Frontal cortex (tissue), 4 donors: Measurements from ENCODE around the gene UTS2B. TPM values are rescaled to one million over a fixed set of nuclear protein-coding genes. Genes with fewer than 3 reads are reported as not detected.

Source experiments
- DNase-seq, 2 donors: peaks; one replicate each; pipeline ENCODE4 v3.0.0; 2012; ENCODE audit warnings: low spot score in 2 of 2
- FAIRE-seq: peaks from 2 replicates; lab custom pipeline; 2012; peaks lifted over from hg19 to GRCh38; lab: Jason Lieb, UNC
- total RNA-seq: library from RNA; depleted of rRNA; stranded (reverse); fragments of >200 nt; gene quantifications from one replicate; pipeline ENCODE4 v1.2.3, GENCODE V29; 2014
- donor health status: control.
- donor health status: control.
- donor health status: control.

Gene UTS2B, protein sequence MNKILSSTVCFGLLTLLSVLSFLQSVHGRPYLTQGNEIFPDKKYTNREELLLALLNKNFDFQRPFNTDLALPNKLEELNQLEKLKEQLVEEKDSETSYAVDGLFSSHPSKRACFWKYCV
- total RNA-seq = 0.41 TPM

DNA sequence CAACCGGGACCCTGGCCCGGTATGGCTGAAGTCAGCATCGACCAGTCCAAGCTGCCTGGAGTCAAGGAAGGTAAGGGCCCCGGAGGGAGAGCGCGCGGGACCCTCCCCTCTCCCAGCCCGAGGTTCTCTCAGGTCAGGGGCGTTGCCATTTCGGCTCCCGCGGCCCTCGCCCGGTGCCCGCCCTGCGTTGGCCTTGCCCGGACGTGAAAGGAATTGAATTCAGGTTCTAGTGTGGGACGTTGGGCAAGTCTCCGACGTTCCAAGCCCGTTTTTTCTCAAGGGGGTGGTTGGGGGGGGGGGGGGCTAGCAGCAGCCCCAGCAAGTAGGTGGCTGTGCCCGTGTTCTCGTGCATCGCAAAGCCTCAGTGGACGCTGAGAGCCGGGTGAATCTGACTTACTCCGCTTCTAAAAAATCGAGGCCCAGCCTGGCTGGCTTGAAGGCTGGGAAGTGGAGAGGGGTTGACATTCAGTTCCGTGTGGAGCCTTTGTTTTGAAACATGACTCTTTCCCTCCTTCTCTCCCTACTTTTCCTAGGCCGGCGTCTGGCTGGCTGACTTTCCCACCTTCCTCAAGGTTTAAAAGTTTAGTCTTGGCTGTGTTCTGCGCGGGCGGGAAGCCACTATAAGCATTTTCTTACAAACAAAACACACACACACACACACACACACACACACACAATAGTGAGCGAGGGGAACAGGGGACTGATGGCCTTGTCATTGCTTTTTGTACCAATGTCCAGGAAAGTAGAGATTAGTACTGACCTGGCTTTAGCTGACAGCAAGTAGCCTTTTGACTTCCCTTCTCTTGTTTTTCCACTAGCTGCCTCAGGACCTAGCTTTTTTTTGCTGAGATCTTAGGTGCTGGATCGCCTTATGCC is at the start of gene UTS2B:
TSS of gene UTS2B (minus strand) at position 873 of the 876 bp plus-strand sequence. CDS start 48,337 bp downstream, outside the sequence.
- no peak for DNase-seq
- FAIRE-seq = no peak

DNA sequence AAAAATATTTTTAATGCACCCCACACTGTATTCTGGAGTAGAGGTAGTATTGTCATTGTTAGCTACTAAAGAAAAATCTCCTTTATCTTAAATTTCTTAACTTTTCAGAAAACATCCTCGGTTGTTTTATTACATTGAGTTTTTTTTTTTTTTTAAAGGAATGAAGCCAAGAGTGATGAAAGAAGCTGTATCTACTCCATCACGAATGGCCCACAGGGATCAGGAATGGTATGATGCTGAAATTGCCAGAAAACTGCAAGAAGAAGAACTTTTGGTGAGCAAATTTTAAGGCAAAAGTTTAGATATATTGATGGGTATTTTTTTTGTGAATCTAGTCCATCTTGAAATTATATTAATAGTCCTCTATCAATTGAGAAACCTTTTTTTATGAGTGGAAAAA is 49.7 kb upstream of the UTS2B start:
- FAIRE-seq (no peak), DNase-seq (no peak)

DNA sequence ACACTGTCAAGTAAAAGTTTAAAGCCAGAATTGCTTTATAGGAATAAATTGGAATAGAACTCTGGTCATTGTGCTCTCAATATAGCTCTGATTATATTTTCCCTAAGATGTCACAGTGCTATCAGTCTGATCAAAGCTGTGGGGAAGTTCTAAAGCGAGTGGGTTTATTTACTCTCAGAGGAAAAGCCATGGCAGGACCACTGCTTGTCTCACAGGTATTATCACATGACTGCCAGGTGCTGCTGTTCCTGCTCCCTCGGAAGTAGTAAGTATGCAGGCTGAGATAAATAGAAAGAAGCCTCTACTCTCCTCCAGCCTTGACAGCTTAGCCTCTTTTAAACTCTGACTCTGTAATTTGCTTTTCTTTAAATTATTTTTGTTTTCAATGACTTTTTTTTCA is 49.1 kb upstream of the UTS2B start:
- DNase-seq (no peak), FAIRE-seq (no peak)

DNA sequence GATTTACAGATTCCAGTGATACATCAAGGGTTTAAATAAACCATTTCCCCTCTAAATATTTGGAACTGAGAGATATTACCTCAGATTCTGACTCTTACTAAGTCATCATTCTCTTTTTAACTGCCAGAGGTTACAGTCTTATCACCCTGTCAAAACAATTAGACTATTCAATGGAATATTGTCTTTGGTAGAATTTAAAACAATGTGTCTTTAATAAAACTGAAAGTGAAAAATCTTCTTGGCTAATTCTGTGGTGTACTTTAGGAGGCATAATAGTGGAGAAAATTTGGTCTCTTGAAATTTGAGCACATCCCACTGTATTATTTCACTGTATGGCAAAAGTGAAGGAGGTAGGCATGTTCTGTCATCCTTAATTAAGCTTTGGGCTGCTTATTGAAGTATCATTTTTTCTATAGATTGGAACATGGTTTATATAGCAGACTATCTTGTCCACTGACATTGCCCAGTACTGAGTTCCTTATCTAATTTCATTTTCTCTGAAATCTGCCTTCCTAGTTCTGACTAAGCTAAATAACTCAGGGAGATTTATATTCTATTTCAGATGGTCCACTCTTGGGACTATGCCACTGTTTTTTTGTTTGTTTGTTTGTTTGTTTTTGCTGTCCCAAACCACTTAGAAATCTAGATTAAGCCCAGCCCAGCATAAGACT is 48.0 kb upstream of the UTS2B start:
- FAIRE-seq (no peak), DNase-seq (no peak)

DNA sequence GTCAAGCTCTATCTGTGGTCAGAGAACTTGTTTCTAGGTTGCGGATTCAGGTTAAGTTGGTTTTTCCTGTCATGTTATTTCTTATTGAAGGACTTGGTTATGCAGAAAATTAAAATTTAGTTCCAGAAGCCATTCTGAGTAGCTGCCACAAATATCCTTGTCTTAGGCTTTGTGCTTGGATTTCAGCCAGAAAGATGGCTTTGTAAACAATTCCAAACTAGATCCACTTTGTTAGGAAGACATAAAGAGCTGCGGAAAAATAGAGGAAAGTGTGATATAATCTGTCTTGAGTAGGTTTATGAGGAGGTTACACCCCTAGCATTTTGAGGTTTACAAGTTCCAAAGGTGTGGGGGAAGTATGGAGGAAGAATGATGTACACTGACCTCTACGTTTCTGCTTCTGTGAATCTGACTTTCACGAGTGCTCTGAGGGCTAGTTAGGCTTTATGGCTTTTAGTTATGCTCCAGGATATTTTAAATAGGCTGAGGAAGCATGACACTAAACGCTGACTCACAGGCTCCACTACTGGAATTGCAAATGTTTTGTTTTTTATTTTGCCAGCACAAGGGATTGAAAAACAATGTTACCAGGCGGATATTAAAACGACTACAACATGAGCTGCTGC is 46.3 kb upstream of the UTS2B start:
- DNase-seq (peak in 1 of 2 donors; percentile 4), FAIRE-seq (no peak)

DNA sequence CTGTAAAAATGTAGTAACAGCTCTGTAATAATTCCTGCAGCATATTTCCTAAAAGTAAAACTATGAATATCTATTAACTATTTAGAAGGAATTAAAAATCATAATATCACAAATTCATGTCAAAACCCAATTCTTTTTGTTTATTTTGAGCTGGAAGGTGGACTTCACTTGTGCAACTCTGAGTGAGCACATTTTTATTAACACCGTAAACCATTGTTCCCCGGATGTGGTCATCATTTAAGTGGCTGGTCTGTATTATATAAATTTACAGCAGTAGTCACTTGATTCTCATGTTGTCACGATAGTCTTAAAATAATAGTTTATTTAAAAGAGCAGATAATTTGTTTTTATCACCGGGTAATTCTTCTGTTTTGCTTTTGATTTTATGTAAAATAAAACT is 43.0 kb upstream of the UTS2B start:
- DNase-seq = no peak
- FAIRE-seq = no peak

DNA sequence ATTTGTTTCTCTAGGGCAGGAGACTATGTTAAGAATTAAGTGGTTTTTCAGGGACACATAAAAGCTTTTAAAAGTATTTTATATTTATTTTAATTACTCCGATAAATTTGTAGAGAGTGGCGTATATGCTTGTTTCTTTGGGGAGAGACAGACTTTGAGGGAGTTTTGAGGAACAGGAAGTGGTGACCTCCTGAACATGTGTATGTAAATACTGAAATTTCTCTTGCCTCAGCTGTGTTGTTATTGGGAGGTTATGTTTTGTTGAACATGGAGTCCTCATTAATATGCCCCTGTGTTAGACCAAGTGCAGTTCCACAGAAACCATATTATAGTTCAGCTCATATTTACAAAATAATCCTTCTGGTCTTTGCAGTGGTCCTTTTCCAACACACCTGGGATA is 41.8 kb upstream of the UTS2B start:
- FAIRE-seq = no peak
- DNase-seq = no peak

DNA sequence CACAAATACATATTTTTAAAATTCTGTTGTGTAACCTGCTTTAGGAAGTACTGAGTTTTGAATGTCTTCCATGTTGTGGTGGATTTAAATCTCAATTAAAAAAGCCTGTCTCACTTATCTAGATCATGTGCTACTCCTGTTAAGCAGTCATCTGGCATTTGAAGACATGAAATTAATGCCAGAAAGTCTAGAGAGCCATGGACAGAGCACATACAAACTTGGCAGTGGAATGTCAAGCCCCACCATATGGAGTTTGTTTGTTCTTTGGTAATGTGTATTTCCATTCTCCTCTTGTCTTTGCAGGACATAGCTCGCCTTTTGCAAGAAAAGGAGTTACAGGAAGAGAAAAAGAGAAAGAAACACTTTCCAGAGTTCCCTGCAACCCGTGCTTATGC is 39.3 kb upstream of the UTS2B start:
- no peak for FAIRE-seq
- no peak for DNase-seq

DNA sequence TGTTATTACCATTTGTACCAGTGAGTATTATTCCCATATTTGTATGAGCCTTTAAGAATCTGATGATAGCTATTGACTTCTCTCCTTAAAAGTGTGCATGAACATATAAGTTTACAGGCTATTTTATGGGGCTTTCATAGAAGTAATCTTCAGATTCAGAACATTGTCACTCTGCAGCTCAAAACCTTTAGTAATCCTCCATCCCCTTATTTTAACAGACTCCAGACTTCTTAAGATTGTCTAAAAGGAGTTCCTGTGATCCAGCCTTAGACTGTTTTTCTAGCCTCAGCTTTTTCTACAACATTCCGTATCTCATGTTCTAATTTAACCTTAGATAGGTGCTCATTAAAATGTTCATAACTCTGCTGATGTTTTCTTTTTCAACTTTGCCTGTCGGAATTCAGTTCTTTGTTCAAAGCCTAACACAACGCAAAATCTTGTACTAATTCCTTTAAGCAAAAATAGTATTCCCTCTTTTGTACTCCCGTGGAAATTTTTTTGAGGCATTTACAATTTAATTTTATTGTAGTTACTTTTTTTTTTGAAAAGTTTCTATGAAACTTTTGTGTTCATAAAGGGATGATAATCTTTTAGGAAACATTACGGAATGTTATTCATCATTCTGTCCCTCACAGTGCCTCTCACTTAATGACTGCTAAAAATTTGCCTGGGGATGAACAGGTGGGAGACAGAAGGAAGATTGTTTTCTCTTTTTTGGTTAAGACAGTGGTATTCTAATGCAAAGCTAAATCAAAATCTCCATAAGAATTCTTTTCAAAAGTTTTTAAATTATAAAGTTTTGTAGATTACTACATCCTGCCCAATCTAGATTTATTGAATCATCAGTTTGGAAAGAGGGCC is 38.7 kb upstream of the UTS2B start:
- no peak for DNase-seq
- no peak for FAIRE-seq

DNA sequence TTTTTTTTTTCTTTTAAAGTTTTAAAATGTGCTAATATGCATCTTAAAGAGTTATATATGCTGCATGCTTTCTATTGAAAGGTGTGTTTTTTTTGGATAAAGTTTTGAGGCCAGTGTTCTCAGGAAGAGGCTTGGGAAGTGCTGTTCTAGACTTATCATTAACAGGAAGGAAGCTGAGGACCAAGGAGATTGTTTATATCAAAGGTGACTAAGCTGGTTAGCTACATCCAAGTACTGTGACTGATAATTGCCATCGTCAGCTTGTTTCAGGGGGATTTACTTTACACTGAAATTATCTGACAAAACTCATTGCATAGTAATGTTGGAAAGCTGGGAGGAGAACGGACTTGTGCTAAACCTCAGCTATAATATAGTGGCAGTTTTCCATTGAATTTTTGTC is 36.3 kb upstream of the UTS2B start:
- FAIRE-seq (no peak), DNase-seq (no peak)

DNA sequence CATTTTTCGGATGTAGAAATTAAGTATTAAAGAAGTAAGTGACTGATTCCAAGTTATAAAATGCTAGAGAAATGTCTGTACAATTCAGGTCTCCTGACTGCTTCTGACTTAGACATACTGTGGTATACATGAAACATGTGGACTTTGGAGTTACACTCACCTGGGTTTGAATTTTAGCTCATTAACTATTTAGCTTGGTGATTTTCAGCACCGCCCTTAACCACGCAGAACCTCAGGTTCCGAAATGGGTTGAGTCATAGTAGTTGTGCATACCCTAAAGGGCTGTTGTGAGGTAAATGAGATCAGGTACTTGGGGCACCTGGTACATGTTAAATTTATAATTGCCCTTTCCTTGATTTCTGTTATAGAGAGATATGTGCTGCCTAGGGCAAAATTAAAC is 32.9 kb upstream of the UTS2B start:
- DNase-seq = no peak

DNA sequence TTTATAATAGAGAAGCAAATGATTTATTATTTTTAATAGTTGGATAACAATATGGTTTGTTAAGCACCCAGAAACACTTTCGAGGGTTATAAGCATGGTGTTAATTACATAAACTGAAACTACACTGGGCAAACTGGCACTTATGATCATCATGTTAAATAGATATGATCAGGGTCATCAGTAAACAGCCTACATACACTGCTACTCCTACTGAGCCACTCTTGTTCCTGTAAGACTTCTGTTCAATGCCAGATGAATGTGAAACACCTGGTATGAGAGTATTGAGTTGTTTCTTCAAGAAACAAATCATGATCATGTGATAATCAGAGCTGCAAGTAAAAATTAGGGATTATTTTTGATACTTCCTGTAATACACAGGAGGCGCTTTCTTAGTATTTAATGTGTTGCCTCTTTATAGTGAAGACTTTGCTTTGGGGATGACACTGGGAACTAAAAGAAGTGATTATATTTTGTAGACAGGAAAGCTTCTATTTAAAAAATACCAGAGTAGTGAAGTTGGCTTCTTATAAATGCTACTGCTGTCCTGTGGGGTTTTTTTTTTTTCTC is 32.3 kb upstream of the UTS2B start:
- DNase-seq (no peak), FAIRE-seq (no peak)

More for the DNA sequence above, 32.9 kb upstream of the UTS2B start:
- FAIRE-seq = no peak

DNA sequence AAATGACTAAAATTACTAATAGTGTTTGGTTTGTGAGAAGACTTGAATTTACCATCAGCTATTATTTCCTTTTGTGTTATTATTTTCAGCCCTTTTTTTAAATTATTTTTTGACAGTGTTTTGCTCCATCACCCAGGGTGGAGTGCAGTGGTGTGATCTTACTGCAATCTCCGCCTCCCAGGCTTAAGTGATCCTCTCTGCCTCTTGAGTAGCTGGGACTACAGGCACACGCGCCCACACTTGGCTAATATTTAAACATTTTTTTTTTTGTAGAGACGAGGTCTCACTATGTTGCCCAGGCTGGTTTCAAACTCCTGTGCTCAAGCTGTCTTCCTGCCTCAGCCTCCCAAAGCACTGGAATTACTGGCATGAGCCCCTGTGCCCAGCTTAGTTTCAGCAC is 31.7 kb upstream of the UTS2B start:
- DNase-seq = no peak
- no peak for FAIRE-seq

DNA sequence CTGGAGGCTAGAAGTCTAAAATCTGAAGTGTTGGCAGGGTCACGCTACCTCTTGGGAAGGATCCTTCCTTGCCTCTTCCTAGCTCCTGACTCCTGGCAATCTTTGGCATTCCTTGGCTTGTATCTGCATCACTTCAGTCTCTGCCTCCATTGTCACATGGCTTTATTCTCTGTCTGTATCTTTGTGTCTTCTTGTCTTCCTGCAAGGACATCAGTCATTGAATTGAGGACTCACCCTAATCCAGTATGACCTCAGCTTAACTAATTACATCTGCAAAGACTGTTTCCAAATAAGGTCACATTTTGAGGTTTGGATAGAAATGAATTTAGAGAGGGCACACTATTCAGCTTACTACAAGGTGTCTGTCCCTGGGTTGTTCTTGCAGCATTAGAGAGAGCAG is 31.1 kb upstream of the UTS2B start:
- DNase-seq (no peak), FAIRE-seq (no peak)

DNA sequence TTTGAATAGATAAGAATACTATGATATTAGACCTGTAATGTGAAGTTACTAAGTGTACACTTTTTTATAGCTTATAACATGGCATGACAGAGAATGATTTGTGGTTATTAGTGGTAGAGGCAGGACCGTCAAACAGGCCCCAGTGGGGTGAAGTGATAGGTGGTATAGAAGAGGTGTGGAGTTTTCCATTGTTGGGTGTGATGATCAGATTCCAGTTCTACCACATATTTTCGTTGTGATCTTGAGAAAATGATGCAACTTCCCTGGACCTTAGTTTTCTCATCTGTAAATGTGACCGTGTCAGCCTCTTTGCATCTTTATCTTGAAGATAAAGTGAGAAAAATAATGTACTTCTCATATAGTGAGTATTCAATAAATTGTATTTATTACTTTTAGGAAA is 30.3 kb upstream of the UTS2B start:
- DNase-seq = no peak

DNA sequence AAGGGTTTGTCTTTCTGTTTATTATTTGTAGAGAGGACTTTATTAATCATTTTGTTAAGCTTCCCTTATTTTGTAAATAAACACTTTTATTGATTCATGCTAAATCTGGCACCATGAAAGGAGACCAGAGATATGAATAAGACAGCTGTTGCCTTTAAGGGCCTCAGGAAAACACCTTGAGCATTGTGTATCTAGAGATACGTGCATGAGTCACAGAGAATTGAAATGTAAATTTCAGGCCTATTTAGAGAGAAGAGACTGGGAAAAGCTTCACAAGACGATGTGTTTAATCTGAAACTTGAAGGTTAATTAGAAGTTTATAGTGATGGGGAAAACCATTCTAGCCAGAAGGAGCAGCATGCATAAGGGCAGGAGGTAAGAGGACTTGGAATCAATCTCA is 28.6 kb upstream of the UTS2B start:
- FAIRE-seq = no peak
- no peak for DNase-seq

More for the DNA sequence above, 30.3 kb upstream of the UTS2B start:
- FAIRE-seq = no peak

DNA sequence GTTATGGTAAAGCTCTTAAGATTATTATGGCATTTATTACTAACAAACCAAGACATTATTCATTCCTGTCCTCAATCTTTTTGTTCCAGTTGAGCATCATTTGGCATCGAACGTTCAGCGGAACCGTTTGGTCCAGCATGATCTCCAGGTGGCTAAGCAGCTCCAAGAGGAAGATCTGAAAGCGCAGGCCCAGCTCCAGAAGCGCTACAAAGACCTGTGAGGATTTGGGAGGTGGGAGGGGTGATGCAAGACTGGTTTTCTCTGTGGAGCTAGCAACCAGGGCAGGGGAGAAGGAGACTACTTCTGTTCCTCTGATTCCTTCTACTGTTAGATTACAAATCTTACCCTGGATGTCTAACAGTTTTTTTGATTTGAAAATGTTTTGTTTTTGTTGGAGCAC is 27.6 kb upstream of the UTS2B start:
- no peak for DNase-seq
- FAIRE-seq = no peak

DNA sequence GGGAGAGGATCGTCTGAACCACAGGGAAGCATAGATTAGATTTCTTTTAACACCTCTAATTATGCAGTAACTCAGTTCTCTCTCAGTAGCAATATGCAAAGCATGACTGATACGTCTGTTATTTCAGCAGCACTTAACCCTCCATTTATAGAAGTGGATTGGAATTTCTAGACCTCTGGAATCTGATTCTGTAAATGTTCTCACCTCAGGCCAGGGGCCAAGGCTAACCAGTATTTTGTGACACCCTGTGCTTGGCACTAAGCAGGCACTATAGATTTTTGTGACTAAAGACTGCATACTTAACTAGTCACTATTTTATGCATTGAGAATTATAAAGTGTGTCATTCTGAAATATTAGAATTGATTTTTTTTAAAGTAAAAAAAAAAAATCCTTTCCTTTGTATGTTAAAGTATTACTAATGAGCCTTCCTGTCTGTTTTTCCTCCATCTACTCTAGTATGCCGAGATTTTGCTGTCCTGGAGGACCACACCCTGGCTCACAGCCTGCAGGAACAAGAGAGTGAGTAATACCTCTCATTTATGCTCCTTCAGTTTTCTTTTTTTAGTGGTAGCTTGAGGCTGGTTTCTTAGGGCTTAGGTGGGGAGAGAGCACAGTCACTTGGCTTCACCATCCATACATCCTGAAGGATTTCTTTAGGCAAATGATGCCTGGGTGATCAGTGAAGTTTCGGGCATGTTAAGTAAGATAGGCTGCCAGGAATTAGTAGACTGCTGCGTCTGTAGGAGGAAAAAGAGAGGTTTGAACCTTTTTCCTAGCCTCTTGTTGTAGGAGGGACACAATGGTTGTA is 26.5 kb upstream of the UTS2B start:
- FAIRE-seq (no peak), DNase-seq (no peak)

DNA sequence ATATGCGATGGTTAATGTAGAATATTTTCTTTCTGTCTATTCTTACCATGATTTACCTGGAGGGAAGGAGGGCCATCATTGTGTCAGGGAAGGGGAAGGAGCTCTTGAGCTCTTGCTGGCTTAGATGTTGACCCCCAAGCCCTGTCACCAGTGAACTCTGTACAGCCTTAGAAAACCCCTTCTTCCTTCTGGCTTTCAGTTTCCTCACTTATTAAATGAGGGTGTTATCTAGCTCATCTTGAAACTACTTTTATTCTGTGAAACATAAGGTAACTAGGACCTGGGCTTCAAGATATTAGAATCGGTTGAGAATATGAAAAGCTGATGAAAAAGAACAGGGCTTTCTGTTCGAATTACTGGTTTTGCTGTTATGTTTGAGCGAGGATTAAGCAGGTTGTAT is 25.1 kb upstream of the UTS2B start:
- FAIRE-seq (no peak), DNase-seq (no peak)
